GM12878 (cell line): ENCODE results near the gene NUP37. TPM values are rescaled to one million over a fixed set of nuclear protein-coding genes. Genes with fewer than 3 reads are reported as not detected.

ENCODE experiments used
- ATAC-seq: fragments of 200-7000 bp; cut with Tn5 transposase; 3 replicates; pipeline ENCODE4 v1.9.1; 2020; ENCODE audit warnings: mild to moderate bottlenecking, moderate library complexity
- BruUV-seq: library from RNA; stranded (reverse); fragments of 400-500 nt; replicated peaks from 2 replicates; lab custom pipeline; 2021; lab: Mats Ljungman, UMichigan
- CTCF ChIA-PET: fragments of 300-600 bp; sonication (Branson Sonifier 250); formaldehyde crosslinking; extraction: SDS; loops from one replicate; lab custom pipeline; 2021; ENCODE audit warnings: inconsistent platforms; lab: Yijun Ruan, JAX
- POLR2A ChIA-PET: fragments of 350-600 bp; formaldehyde crosslinking; extraction: SDS; loops from one replicate; lab custom pipeline; 2021; ENCODE audit warnings: inconsistent platforms; lab: Charles Lee
- RAD21 ChIA-PET: fragments of 300-600 bp; sonication (Branson Sonifier 250); formaldehyde crosslinking; loops from one replicate; lab custom pipeline; 2023; ENCODE audit warnings: antibody characterized with exemption; ENCODE audit not compliant: unreplicated experiment; lab: Charles Lee
- SMC1A ChIA-PET: fragments of 300-600 bp; sonication (Branson Sonifier 250); formaldehyde crosslinking; loops from one replicate; lab custom pipeline; 2023; ENCODE audit not compliant: unreplicated experiment, uncharacterized antibody; lab: Charles Lee
- DNase-seq: peaks from one replicate; pipeline ENCODE4 v3.0.0-alpha.2; 2011; ENCODE audit warnings: low read depth, low spot score
- FAIRE-seq: peaks from 3 replicates; lab custom pipeline; 2011; peaks lifted over from hg19 to GRCh38; lab: Jason Lieb, UNC
- H2AFZ ChIP-seq: 2 replicates; pipeline ENCODE4 v1.6.0; 2011; ENCODE audit warnings: low read depth, low read length, control low read depth; ENCODE audit not compliant: control insufficient read depth
- H3K27ac ChIP-seq: 2 replicates; pipeline ENCODE4 v1.5.1; 2011; ENCODE audit warnings: control low read depth; ENCODE audit not compliant: control insufficient read depth, insufficient read depth
- H3K27me3 ChIP-seq, 2 experiments: replicated peaks in 1 of 2; 2 replicates each; pipeline versions ENCODE4 v1.6.0 to v1.6.1; 2011; ENCODE audit warnings: low read length in 1 of 2; ENCODE audit not compliant: control insufficient read depth in 2 of 2, insufficient read depth in 2 of 2
- H3K36me3 ChIP-seq, 2 experiments: 2 replicates each; pipeline ENCODE4 v1.5.1; 2011; ENCODE audit warnings: low read length in 1 of 2; ENCODE audit not compliant: control insufficient read depth in 2 of 2, insufficient read depth in 2 of 2
- H3K4me1 ChIP-seq: 2 replicates; pipeline ENCODE4 v1.6.1; 2011; ENCODE audit warnings: mild to moderate bottlenecking, low read length, moderate library complexity, mixed read lengths; ENCODE audit not compliant: control insufficient read depth, insufficient read depth
- H3K4me2 ChIP-seq: 2 replicates; pipeline ENCODE4 v1.6.0; 2011; ENCODE audit warnings: control low read depth; ENCODE audit not compliant: control insufficient read depth, insufficient read depth
- H3K4me3 ChIP-seq: fragments of 200-600 bp; sonication (generic); 2 replicates; pipeline ENCODE4 v1.5.1; 2016
- H3K79me2 ChIP-seq: 2 replicates; pipeline ENCODE4 v1.6.0; 2011; ENCODE audit warnings: low read length; ENCODE audit not compliant: control insufficient read depth, insufficient read depth
- H3K9ac ChIP-seq: 2 replicates; pipeline ENCODE4 v1.8.0; 2011; ENCODE audit warnings: low read length, control low read depth, mixed read lengths; ENCODE audit not compliant: control insufficient read depth, insufficient read depth
- H3K9me3 ChIP-seq: replicated peaks from 3 replicates; pipeline ENCODE4 v1.5.1; 2011; ENCODE audit warnings: mild to moderate bottlenecking, low read length; ENCODE audit not compliant: control insufficient read depth, insufficient read depth
- H4K20me1 ChIP-seq: 2 replicates; pipeline ENCODE4 v1.6.0; 2011; ENCODE audit not compliant: control insufficient read depth, insufficient read depth
- BMI1 ChIP-seq: fragments of 450-650 bp; IDR thresholded peaks from 2 replicates; pipeline ENCODE4 v1.6.1; 2016; ENCODE audit warnings: mild to moderate bottlenecking, moderate library complexity, borderline replicate concordance
- BRCA1 ChIP-seq: IDR thresholded peaks from 2 replicates; pipeline ENCODE4 v1.6.1; 2011; ENCODE audit warnings: low read depth, low read length, improper control_type of control experiment
- CBX5 ChIP-seq: sonication (generic); IDR thresholded peaks from 2 replicates; pipeline ENCODE4 v1.6.1; 2016; ENCODE audit warnings: low read depth, moderate library complexity, mild to moderate bottlenecking, inconsistent platforms
- CHD4 ChIP-seq: fragments of 200-600 bp; sonication (generic); IDR thresholded peaks from 2 replicates; pipeline ENCODE4 v1.6.1; 2016; ENCODE audit warnings: mild to moderate bottlenecking
- CREB1 ChIP-seq: IDR thresholded peaks from 2 replicates; pipeline ENCODE4 v1.6.1; 2012; ENCODE audit warnings: low read depth, mild to moderate bottlenecking, inconsistent platforms
- LARP7 ChIP-seq: fragments of 450-650 bp; IDR thresholded peaks from 2 replicates; pipeline ENCODE4 v1.6.1; 2017; ENCODE audit warnings: mild to moderate bottlenecking
- NFYA ChIP-seq: IDR thresholded peaks from 2 replicates; pipeline ENCODE4 v1.6.1; 2011; ENCODE audit warnings: low read depth, mild to moderate bottlenecking, low read length, improper control_type of control experiment, borderline replicate concordance
- NR2C1 ChIP-seq: fragments of 450-650 bp; IDR thresholded peaks from 2 replicates; pipeline ENCODE4 v1.6.1; 2017; ENCODE audit warnings: antibody characterized with exemption, mild to moderate bottlenecking, moderate library complexity
- PML ChIP-seq: IDR thresholded peaks from 2 replicates; pipeline ENCODE4 v1.6.1; 2012; ENCODE audit warnings: low read length, inconsistent platforms
- SMAD5 ChIP-seq: IDR thresholded peaks from 2 replicates; pipeline ENCODE4 v1.6.1; 2016; ENCODE audit warnings: antibody characterized with exemption, low read depth
- SUPT20H ChIP-seq: IDR thresholded peaks from 2 replicates; pipeline ENCODE4 v1.6.1; 2011; ENCODE audit warnings: low read depth, mild to moderate bottlenecking, low read length, moderate library complexity, borderline replicate concordance; ENCODE audit not compliant: control insufficient read depth
- TCF7 ChIP-seq: IDR thresholded peaks from 2 replicates; pipeline ENCODE4 v1.6.1; 2014; ENCODE audit warnings: antibody characterized with exemption, borderline replicate concordance
- ZNF24 ChIP-seq: fragments of 450-650 bp; IDR thresholded peaks from 2 replicates; pipeline ENCODE4 v1.6.1; 2017; ENCODE audit warnings: antibody characterized with exemption, mild to moderate bottlenecking
- WGBS: methylation state at CpG from one replicate; pipeline ENCODE4 v1.1.6; 2016; ENCODE audit warnings: low lambda C conversion rate; ENCODE audit not compliant: insufficient replicate concordance, insufficient coverage; ENCODE audit errors: missing lambda C conversion rate; 5-methylcytosine and 5-hydroxymethylcytosine counted together
- in situ Hi-C: fragments of 300-500 bp; cut with MboI; formaldehyde crosslinking; loops from 9 replicates; pipeline ENCODE4 v1.14.3; 2018; ENCODE audit warnings: mixed read lengths
- intact Hi-C: fragments of 100-400 bp; cut with micrococcal nuclease; formaldehyde crosslinking; loops from one replicate; pipeline ENCODE4 v1.14.2; 2022; ENCODE audit not compliant: unreplicated experiment
- polyA plus RNA-seq, 11 experiments: library from polyadenylated mRNA; depleted of rRNA in 4 of 11; unstranded in 6 of 11; stranded (reverse) in 5 of 11; fragments of >200 nt; fragmentation: Nextera tagmentation in 4 of 11; fragmentation: Illumina TruSeq in 1 of 11; extraction: Ambion mirVana in 4 of 11; extraction: Trizol in 1 of 11; gene quantifications; 1 replicate in 1 of 11; 2 replicates in 10 of 11; pipeline versions ENCODE4 v1.2.1 to v1.2.3, GENCODE V29; 2011 to 2016; ENCODE audit warnings: inconsistent platforms in 2 of 11, missing spikeins in 2 of 11, low read depth in 1 of 11
- total RNA-seq, 4 experiments: library from RNA; depleted of rRNA in 3 of 4; stranded (reverse); fragments of >200 nt in 3 of 4; fragmentation: Illumina TruSeq in 1 of 4; extraction: Trizol in 1 of 4; gene quantifications; 2 replicates each; pipeline versions ENCODE4 v1.2.1 to v1.2.3, GENCODE V29; 2013 to 2021
- TF ChIP-seq, protein P1 (sequence below): fragments of 450-650 bp; IDR thresholded peaks from 2 replicates; pipeline ENCODE4 v1.6.1; 2017; ENCODE audit warnings: mild to moderate bottlenecking, low read depth, inconsistent platforms; ENCODE audit not compliant: poor library complexity, severe bottlenecking
- TF ChIP-seq, protein P2 (sequence below): IDR thresholded peaks from 2 replicates; pipeline ENCODE4 v1.6.1; 2012; ENCODE audit warnings: improper control_type of control experiment, low read depth, low read length; ENCODE audit not compliant: insufficient replicate concordance

NUP37 gene
- total and polyA plus RNA-seq, 10 of the 15 experiments (the other 5 are each of a cell fraction or from before 2014, with no cell fraction given) = 51.8 to 250 (median 99.6) TPM

DNA sequence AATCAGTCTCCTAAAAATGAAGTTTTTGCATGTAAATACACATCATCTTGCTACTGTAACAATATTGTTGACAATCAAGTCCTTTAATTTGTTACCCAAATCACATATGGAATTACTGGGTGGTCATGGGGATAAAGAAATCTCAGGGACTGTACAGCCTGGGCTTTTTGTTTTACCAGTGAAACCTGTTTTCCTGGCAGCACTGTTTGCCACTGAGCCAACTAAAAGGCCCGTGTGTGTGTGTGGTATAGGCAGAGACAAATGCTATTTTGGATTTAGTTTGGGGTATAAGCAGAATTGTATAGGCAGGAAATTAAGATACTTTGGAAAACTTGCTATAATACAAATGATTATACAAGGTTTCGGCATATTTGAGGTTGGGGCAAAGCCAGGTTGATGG lies 5.7 kb downstream of the NUP37 start:
- Histone ChIP-seq H3K4me2 (no peak overlapping the region), H3K27ac (no peak overlapping the region), H3K9me3 (no peaks in the 10 kb centered on the region), H3K79me2 (peaks cover 4% of the 10 kb centered on the region), H4K20me1 (no peaks in the 10 kb centered on the region), H3K27me3 (no peaks in the 10 kb centered on the region), H2AFZ (no peak overlapping the region), H3K36me3 (peaks cover 3 to 19% of the 10 kb centered on the region in 2 experiments; a peak in 1 of 4 replicates), H3K4me1 (no peaks in the 10 kb centered on the region), H3K4me3 (no peak overlapping the region), H3K9ac (no peak overlapping the region)
- DNase-seq (no peak), FAIRE-seq (no peak), ATAC-seq (no peak)
- SMC1A ChIA-PET = interaction anchor here (0.8 to 1.3 kb wide), 3 partner anchors 58 to 649 kb away, joined by 3 to 4 read pairs (median 3); no protein-coding TSS in a partner anchor
- CTCF ChIA-PET = no interaction called here
- intact Hi-C loops = no loop called here
- no TSS peak for BruUV-seq
- RAD21 ChIA-PET = no interaction called here
- POLR2A ChIA-PET = interaction anchor here (0.5 kb wide), 1 partner anchor 68 kb away, joined by 3 read pairs; no protein-coding TSS in a partner anchor
- in situ Hi-C loops = no loop called here
- WGBS = 98% methylated on average over 2 of the region's 2 CpGs
- TF ChIP-seq SUPT20H = no peak
- TF ChIP-seq BMI1 = no peak
- TF ChIP-seq PML = no peak
- no peak for TF ChIP-seq NFYA
- TF ChIP-seq, protein P1, sequence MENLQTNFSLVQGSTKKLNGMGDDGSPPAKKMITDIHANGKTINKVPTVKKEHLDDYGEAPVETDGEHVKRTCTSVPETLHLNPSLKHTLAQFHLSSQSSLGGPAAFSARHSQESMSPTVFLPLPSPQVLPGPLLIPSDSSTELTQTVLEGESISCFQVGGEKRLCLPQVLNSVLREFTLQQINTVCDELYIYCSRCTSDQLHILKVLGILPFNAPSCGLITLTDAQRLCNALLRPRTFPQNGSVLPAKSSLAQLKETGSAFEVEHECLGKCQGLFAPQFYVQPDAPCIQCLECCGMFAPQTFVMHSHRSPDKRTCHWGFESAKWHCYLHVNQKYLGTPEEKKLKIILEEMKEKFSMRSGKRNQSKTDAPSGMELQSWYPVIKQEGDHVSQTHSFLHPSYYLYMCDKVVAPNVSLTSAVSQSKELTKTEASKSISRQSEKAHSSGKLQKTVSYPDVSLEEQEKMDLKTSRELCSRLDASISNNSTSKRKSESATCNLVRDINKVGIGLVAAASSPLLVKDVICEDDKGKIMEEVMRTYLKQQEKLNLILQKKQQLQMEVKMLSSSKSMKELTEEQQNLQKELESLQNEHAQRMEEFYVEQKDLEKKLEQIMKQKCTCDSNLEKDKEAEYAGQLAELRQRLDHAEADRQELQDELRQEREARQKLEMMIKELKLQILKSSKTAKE = no peak
- TF ChIP-seq, protein P2, sequence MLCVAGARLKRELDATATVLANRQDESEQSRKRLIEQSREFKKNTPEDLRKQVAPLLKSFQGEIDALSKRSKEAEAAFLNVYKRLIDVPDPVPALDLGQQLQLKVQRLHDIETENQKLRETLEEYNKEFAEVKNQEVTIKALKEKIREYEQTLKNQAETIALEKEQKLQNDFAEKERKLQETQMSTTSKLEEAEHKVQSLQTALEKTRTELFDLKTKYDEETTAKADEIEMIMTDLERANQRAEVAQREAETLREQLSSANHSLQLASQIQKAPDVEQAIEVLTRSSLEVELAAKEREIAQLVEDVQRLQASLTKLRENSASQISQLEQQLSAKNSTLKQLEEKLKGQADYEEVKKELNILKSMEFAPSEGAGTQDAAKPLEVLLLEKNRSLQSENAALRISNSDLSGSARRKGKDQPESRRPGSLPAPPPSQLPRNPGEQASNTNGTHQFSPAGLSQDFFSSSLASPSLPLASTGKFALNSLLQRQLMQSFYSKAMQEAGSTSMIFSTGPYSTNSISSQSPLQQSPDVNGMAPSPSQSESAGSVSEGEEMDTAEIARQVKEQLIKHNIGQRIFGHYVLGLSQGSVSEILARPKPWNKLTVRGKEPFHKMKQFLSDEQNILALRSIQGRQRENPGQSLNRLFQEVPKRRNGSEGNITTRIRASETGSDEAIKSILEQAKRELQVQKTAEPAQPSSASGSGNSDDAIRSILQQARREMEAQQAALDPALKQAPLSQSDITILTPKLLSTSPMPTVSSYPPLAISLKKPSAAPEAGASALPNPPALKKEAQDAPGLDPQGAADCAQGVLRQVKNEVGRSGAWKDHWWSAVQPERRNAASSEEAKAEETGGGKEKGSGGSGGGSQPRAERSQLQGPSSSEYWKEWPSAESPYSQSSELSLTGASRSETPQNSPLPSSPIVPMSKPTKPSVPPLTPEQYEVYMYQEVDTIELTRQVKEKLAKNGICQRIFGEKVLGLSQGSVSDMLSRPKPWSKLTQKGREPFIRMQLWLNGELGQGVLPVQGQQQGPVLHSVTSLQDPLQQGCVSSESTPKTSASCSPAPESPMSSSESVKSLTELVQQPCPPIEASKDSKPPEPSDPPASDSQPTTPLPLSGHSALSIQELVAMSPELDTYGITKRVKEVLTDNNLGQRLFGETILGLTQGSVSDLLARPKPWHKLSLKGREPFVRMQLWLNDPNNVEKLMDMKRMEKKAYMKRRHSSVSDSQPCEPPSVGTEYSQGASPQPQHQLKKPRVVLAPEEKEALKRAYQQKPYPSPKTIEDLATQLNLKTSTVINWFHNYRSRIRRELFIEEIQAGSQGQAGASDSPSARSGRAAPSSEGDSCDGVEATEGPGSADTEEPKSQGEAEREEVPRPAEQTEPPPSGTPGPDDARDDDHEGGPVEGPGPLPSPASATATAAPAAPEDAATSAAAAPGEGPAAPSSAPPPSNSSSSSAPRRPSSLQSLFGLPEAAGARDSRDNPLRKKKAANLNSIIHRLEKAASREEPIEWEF = no peak
- no peak for TF ChIP-seq CREB1
- no peak for TF ChIP-seq CBX5
- no peak for TF ChIP-seq BRCA1
- no peak for TF ChIP-seq CHD4
- TF ChIP-seq TCF7 = no peak
- no peak for TF ChIP-seq NR2C1
- TF ChIP-seq LARP7 = no peak
- TF ChIP-seq ZNF24 = no peak
- TF ChIP-seq SMAD5 = no peak
